K562 (cell line): ENCODE results near the gene TBX6. TPM values are rescaled to one million over a fixed set of nuclear protein-coding genes. Genes with fewer than 3 reads are reported as not detected.
A peak's percentile ranks its signal among the peaks of the same experiment; 100 is the strongest.

ENCODE experiments used
- DLX4 ChIP-seq: fragments of 250-450 bp; sonication (Bioruptor Pico); IDR thresholded peaks from 2 replicates; pipeline ENCODE4 v1.6.1; 2021; ENCODE audit warnings: mild to moderate bottlenecking
- FOXK2 ChIP-seq, 2 experiments: fragments of 450-650 bp; IDR thresholded peaks in 1 of 2; conservative IDR thresholded peaks in 1 of 2; 2 replicates each; pipeline ENCODE4 v1.6.1; 2016; ENCODE audit warnings: low read depth in 2 of 2, mild to moderate bottlenecking in 1 of 2
- FOXP1 ChIP-seq: sonication (generic); formaldehyde crosslinking; IDR thresholded peaks from 2 replicates; pipeline ENCODE4 v1.8.0; 2022; ENCODE audit warnings: mild to moderate bottlenecking, missing genetic modification reagents
- GMEB1 ChIP-seq: fragments of 250-450 bp; sonication (Bioruptor Pico); IDR thresholded peaks from 2 replicates; pipeline ENCODE4 v1.4.0; 2020; ENCODE audit warnings: mild to moderate bottlenecking
- HSF4 ChIP-seq: fragments of 250-450 bp; sonication (Bioruptor Pico); IDR thresholded peaks from 2 replicates; pipeline ENCODE4 v2.1.2; 2022; ENCODE audit warnings: mild to moderate bottlenecking, moderate library complexity, borderline replicate concordance
- MCM2 ChIP-seq: fragments of 450-650 bp; IDR thresholded peaks from 2 replicates; pipeline ENCODE4 v1.6.1; 2017; ENCODE audit warnings: low read depth, mild to moderate bottlenecking
- MYC ChIP-seq, 2 experiments: fragments of 250-450 bp in 1 of 2; sonication (Bioruptor Pico) in 1 of 2; IDR thresholded peaks; 2 replicates each; pipeline versions ENCODE4 v1.5.1 to v1.6.1; 2012 to 2021; ENCODE audit warnings: low read depth in 2 of 2, borderline replicate concordance in 1 of 2, improper control_type of control experiment in 1 of 2, low read length in 1 of 2, mild to moderate bottlenecking in 1 of 2, moderate library complexity in 1 of 2
- PHB ChIP-seq: fragments of 250-450 bp; sonication (Bioruptor Pico); IDR thresholded peaks from 2 replicates; pipeline ENCODE4 v1.5.0; 2021
- PML ChIP-seq: IDR thresholded peaks from 2 replicates; pipeline ENCODE4 v1.6.1; 2012; ENCODE audit warnings: low read length, inconsistent platforms
- POLR2A ChIP-seq: fragments of 450-650 bp; conservative IDR thresholded peaks from 2 replicates; pipeline ENCODE4 v1.6.1; 2016
- SMARCB1 ChIP-seq: IDR thresholded peaks from 2 replicates; pipeline ENCODE4 v1.6.1; 2011; ENCODE audit warnings: improper control_type of control experiment, low read depth; ENCODE audit not compliant: insufficient read length
- ZBTB12 ChIP-seq: fragments of 250-450 bp; sonication (Bioruptor Pico); IDR thresholded peaks from 2 replicates; pipeline ENCODE4 v1.4.0; 2020
- ZFP1 ChIP-seq: fragments of 450-650 bp; formaldehyde crosslinking; IDR thresholded peaks from 2 replicates; pipeline ENCODE4 v1.4.0; 2020; ENCODE audit warnings: mild to moderate bottlenecking, mixed read lengths
- ZNF133 ChIP-seq: fragments of 250-450 bp; sonication (Bioruptor Pico); IDR thresholded peaks from 2 replicates; pipeline ENCODE4 v1.4.0; 2020; ENCODE audit warnings: mild to moderate bottlenecking
- ZNF324 ChIP-seq: fragments of 250-450 bp; sonication (Bioruptor Pico); IDR thresholded peaks from 2 replicates; pipeline ENCODE4 v1.4.0; 2020; ENCODE audit warnings: mild to moderate bottlenecking
- ZNF347 ChIP-seq: fragments of 450-650 bp; formaldehyde crosslinking; IDR thresholded peaks from 2 replicates; pipeline ENCODE4 v1.4.0; 2020; ENCODE audit warnings: low read depth, mild to moderate bottlenecking, moderate library complexity
- polyA plus RNA-seq, 8 experiments: library from polyadenylated mRNA; depleted of rRNA in 4 of 8; stranded (reverse) in 5 of 8; unstranded in 3 of 8; fragments of >200 nt; fragmentation: Nextera tagmentation in 2 of 8; fragmentation: Illumina TruSeq in 1 of 8; extraction: Ambion mirVana in 2 of 8; extraction: Trizol in 1 of 8; gene quantifications; 2 replicates each; pipeline versions ENCODE4 v1.2.1 to v1.2.3, GENCODE V29; 2011 to 2014; ENCODE audit warnings: inconsistent platforms in 1 of 8, missing spikeins in 1 of 8
- total RNA-seq, 7 experiments: library from RNA; depleted of rRNA in 6 of 7; stranded (reverse); fragments of >200 nt in 6 of 7; fragmentation: Illumina TruSeq in 2 of 7; extraction: Trizol in 2 of 7; gene quantifications; 2 replicates each; pipeline versions ENCODE4 v1.2.1 to v1.2.3, GENCODE V29; 2011 to 2021; ENCODE audit warnings: low replicate concordance in 1 of 7
- TF ChIP-seq, protein P1 (sequence below): IDR thresholded peaks from 2 replicates; pipeline ENCODE4 v1.6.1; 2012; ENCODE audit warnings: low read depth, low read length, improper control_type of control experiment, borderline replicate concordance
- TF ChIP-seq, protein P2 (sequence below): fragments of 250-450 bp; sonication (Bioruptor Pico); IDR thresholded peaks from 2 replicates; pipeline ENCODE4 v1.4.0; 2020; ENCODE audit warnings: mild to moderate bottlenecking, moderate library complexity
- TF ChIP-seq, protein P3 (sequence below): sonication (generic); formaldehyde crosslinking; IDR thresholded peaks from 2 replicates; pipeline ENCODE4 v1.8.0; 2022; ENCODE audit warnings: mild to moderate bottlenecking, missing genetic modification reagents, borderline replicate concordance

Gene TBX6
- total and polyA plus RNA-seq, 9 of the 15 experiments (the other 6 are each of a cell fraction or from before 2014, with no cell fraction given), result 0.07 to 0.58 (median 0.11) TPM; not detected in 2

GRCh38 chr16:30063893-30064728 is 27.6 kb downstream of the TBX6 start (continued):
- TF ChIP-seq, protein P1, sequence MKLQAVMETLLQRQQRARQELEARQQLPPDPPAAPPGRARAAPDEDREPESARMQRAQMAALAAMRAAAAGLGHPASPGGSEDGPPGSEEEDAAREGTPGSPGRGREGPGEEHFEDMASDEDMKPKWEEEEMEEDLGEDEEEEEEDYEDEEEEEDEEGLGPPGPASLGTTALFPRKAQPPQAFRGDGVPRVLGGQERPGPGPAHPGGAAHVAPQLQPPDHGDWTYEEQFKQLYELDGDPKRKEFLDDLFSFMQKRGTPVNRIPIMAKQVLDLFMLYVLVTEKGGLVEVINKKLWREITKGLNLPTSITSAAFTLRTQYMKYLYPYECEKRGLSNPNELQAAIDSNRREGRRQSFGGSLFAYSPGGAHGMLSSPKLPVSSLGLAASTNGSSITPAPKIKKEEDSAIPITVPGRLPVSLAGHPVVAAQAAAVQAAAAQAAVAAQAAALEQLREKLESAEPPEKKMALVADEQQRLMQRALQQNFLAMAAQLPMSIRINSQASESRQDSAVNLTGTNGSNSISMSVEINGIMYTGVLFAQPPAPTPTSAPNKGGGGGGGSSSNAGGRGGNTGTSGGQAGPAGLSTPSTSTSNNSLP, result no peak
- TF ChIP-seq ZNF347 (CRISPR knock-in tag) (no peak; the same call in 1 of the 2 replicates), SMARCB1 (no peak), PHB (no peak), PML (0 out of 2 replicates have a peak, but pooled peaks have one; percentile 30), MCM2 (no peak), DLX4 (CRISPR knock-in tag) (no peak), ZBTB12 (CRISPR knock-in tag) (no peak), FOXK2 (conservative IDR thresholded peaks at IDR 0.05 in 1 of 2, IDR thresholded peaks at IDR 0.05 in 1 of 2; ENCODE audit: low read depth in 2 of 2) (no peak), POLR2A (peak; percentile 54), FOXP1 (CRISPR knock-in tag) (no peak), HSF4 (CRISPR knock-in tag) (no peak), MYC (IDR thresholded peaks at IDR 0.05; ENCODE audit: low read depth, low read length) (peak; percentile 73), MYC (CRISPR knock-in tag; IDR thresholded peaks at IDR 0.05; ENCODE audit: borderline replicate concordance, low read depth) (no peak), ZNF324 (CRISPR knock-in tag) (no peak), ZFP1 (CRISPR knock-in tag) (no peak), GMEB1 (CRISPR knock-in tag) (no peak), ZNF133 (CRISPR knock-in tag) (no peak)
- TF ChIP-seq, protein P2, sequence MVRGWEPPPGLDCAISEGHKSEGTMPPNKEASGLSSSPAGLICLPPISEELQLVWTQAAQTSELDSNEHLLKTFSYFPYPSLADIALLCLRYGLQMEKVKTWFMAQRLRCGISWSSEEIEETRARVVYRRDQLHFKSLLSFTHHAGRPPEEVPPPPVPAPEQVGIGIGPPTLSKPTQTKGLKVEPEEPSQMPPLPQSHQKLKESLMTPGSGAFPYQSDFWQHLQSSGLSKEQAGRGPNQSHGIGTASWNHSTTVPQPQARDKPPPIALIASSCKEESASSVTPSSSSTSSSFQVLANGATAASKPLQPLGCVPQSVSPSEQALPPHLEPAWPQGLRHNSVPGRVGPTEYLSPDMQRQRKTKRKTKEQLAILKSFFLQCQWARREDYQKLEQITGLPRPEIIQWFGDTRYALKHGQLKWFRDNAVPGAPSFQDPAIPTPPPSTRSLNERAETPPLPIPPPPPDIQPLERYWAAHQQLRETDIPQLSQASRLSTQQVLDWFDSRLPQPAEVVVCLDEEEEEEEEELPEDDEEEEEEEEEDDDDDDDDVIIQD (CRISPR knock-in tag), result no peak
- TF ChIP-seq, protein P3, sequence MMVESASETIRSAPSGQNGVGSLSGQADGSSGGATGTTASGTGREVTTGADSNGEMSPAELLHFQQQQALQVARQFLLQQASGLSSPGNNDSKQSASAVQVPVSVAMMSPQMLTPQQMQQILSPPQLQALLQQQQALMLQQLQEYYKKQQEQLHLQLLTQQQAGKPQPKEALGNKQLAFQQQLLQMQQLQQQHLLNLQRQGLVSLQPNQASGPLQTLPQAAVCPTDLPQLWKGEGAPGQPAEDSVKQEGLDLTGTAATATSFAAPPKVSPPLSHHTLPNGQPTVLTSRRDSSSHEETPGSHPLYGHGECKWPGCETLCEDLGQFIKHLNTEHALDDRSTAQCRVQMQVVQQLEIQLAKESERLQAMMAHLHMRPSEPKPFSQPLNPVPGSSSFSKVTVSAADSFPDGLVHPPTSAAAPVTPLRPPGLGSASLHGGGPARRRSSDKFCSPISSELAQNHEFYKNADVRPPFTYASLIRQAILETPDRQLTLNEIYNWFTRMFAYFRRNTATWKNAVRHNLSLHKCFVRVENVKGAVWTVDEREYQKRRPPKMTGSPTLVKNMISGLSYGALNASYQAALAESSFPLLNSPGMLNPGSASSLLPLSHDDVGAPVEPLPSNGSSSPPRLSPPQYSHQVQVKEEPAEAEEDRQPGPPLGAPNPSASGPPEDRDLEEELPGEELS (CRISPR knock-in tag), result no peak
